ENCODE data around the gene VWCE.

- TF ChIP-seq CTCF (IDR thresholded peaks at IDR 0.05) (no peak), POLR2A (IDR thresholded peaks at IDR 0.05) (no peak)
Measured at GRCh38 chr11:61342207-61342803, 47.2 kb upstream of the VWCE start.

Data from heart left ventricle (tissue), 13 donors.